Neural cell (in vitro differentiated cells): Measurements from ENCODE around the gene BAZ2A. TPM values are rescaled to one million over a fixed set of nuclear protein-coding genes. Genes with fewer than 3 reads are reported as not detected.

Source experiments
- H2AFZ ChIP-seq: fragments of 200-600, 300-800 bp; sonication (generic), shearing (Covaris generic); 2 replicates; pipeline ENCODE4 v1.6.0; 2014; ENCODE audit warnings: low read depth, mild to moderate bottlenecking, antibody characterized with exemption, low read length, moderate library complexity
- H3F3A ChIP-seq: fragments of 200-600 bp; shearing (Covaris generic); 2 replicates; pipeline ENCODE4 v1.6.1; 2016; ENCODE audit warnings: mild to moderate bottlenecking, moderate library complexity, mixed read lengths, antibody characterized with exemption, low read length; ENCODE audit not compliant: insufficient read depth, poor library complexity, severe bottlenecking
- H3K27ac ChIP-seq: fragments of 200-600, 300-800 bp; sonication (generic), shearing (Covaris generic); 2 replicates; pipeline ENCODE4 v1.5.1; 2014; ENCODE audit warnings: mild to moderate bottlenecking, low read length, moderate library complexity
- H3K27me3 ChIP-seq: fragments of 300-800, 200-600 bp; sonication (generic), shearing (Covaris generic); 2 replicates; pipeline ENCODE4 v1.6.0; 2014; ENCODE audit warnings: mild to moderate bottlenecking, low read depth, low read length, moderate library complexity; ENCODE audit not compliant: insufficient read depth
- H3K36me3 ChIP-seq: fragments of 300-800, 200-600 bp; sonication (generic), shearing (Covaris generic); 2 replicates; pipeline ENCODE4 v1.5.1; 2014; ENCODE audit warnings: mild to moderate bottlenecking, antibody characterized with exemption, low read length, moderate library complexity; ENCODE audit not compliant: insufficient read depth
- H3K4me2 ChIP-seq: fragments of 300-800, 200-600 bp; sonication (generic), shearing (Covaris generic); 2 replicates; pipeline ENCODE4 v1.6.0; 2014; ENCODE audit warnings: mild to moderate bottlenecking, low read length
- H3K4me3 ChIP-seq: fragments of 300-800, 200-600 bp; sonication (generic), shearing (Covaris generic); 2 replicates; pipeline ENCODE4 v1.5.1; 2014; ENCODE audit warnings: mild to moderate bottlenecking, low read length, moderate library complexity
- H3K79me2 ChIP-seq: fragments of 200-600 bp; shearing (Covaris generic); replicated peaks from 2 replicates; pipeline ENCODE4 v1.6.0; 2014; ENCODE audit warnings: mild to moderate bottlenecking, low read length, moderate library complexity; ENCODE audit not compliant: insufficient read depth
- H3K9ac ChIP-seq: fragments of 300-800, 200-600 bp; sonication (generic), shearing (Covaris generic); 2 replicates; pipeline ENCODE4 v1.6.1; 2016; ENCODE audit warnings: mild to moderate bottlenecking, low read length, mixed read lengths
- H3K9me2 ChIP-seq: fragments of 200-600 bp; shearing (Covaris generic); 2 replicates; pipeline ENCODE4 v1.6.1; 2016; ENCODE audit warnings: mild to moderate bottlenecking, low read length, mixed read lengths; ENCODE audit not compliant: insufficient read depth
- H3K9me3 ChIP-seq: fragments of 200-600, 300-800 bp; sonication (generic), shearing (Covaris generic); 2 replicates; pipeline ENCODE4 v1.6.1; 2016; ENCODE audit warnings: mild to moderate bottlenecking, mixed run types, low read length, moderate library complexity, mixed read lengths
- H4K20me1 ChIP-seq: fragments of 200-600 bp; shearing (Covaris generic); 2 replicates; pipeline ENCODE4 v1.6.1; 2016; ENCODE audit warnings: mild to moderate bottlenecking, mixed run types; ENCODE audit not compliant: insufficient read depth
- CTCF ChIP-seq: fragments of 450-650 bp; IDR thresholded peaks from 2 replicates; pipeline ENCODE4 v1.5.1; 2014; ENCODE audit warnings: antibody characterized with exemption, mild to moderate bottlenecking, moderate library complexity; ENCODE audit not compliant: poor library complexity, severe bottlenecking
- EP300 ChIP-seq: fragments of 450-650 bp; conservative IDR thresholded peaks from 2 replicates; pipeline ENCODE4 v1.6.1; 2014; ENCODE audit warnings: antibody characterized with exemption, mild to moderate bottlenecking, moderate library complexity; ENCODE audit not compliant: poor library complexity, severe bottlenecking
- EZH2 ChIP-seq: fragments of 200-600, 300-800 bp; shearing (Covaris generic), sonication (generic); IDR thresholded peaks from 2 replicates; pipeline ENCODE4 v1.6.1; 2014; ENCODE audit warnings: antibody characterized with exemption, low read length, borderline replicate concordance, mild to moderate bottlenecking; ENCODE audit not compliant: insufficient read depth, poor library complexity, severe bottlenecking
- MXI1 ChIP-seq: fragments of 450-650 bp; conservative IDR thresholded peaks from 2 replicates; pipeline ENCODE4 v1.6.1; 2014; ENCODE audit warnings: antibody characterized with exemption, mild to moderate bottlenecking; ENCODE audit not compliant: poor library complexity, severe bottlenecking
- POLR2AphosphoS5 ChIP-seq: IDR thresholded peaks from 2 replicates; pipeline ENCODE4 v1.6.1; 2012
- RAD21 ChIP-seq: fragments of 450-650 bp; conservative IDR thresholded peaks from 2 replicates; pipeline ENCODE4 v1.6.1; 2014; ENCODE audit warnings: antibody characterized with exemption, mild to moderate bottlenecking, moderate library complexity
- REST ChIP-seq: IDR thresholded peaks from 2 replicates; pipeline ENCODE4 v1.6.1; 2012; ENCODE audit warnings: borderline replicate concordance
- SMC3 ChIP-seq: fragments of 450-650 bp; conservative IDR thresholded peaks from 2 replicates; pipeline ENCODE4 v1.6.1; 2014; ENCODE audit warnings: antibody characterized with exemption, mild to moderate bottlenecking, moderate library complexity; ENCODE audit not compliant: poor library complexity
- TAF1 ChIP-seq: IDR thresholded peaks from 2 replicates; pipeline ENCODE4 v1.6.1; 2012; ENCODE audit warnings: low read depth
- polyA plus RNA-seq: library from polyadenylated mRNA; depleted of rRNA; stranded (reverse); fragments of >200 nt; gene quantifications from 2 replicates; pipeline ENCODE4 v1.2.3, GENCODE V29; 2014
- small RNA-seq, 3 experiments: library from RNA; depleted of rRNA; stranded (forward); fragments of <200 nt; gene quantifications; one replicate each; pipeline ENCODE3, GENCODE V24; 2012

BAZ2A gene
- polyA plus RNA-seq, 1 donor from 2014 or later: 13.8 TPM

GRCh38 chr12:56546680-56547079 lies 83.4 kb downstream of the BAZ2A start:
- no peak for TF ChIP-seq TAF1
- no peak for TF ChIP-seq REST
- no peak for TF ChIP-seq POLR2AphosphoS5
- no peak for TF ChIP-seq SMC3
- no peak for TF ChIP-seq CTCF
- no peak for TF ChIP-seq EP300
- TF ChIP-seq RAD21: no peak
- no peak for TF ChIP-seq EZH2
- no peak for TF ChIP-seq MXI1
- no peaks in the 10 kb centered on the region for H4K20me1 ChIP-seq
- H3F3A ChIP-seq: no peaks in the 10 kb centered on the region
- no peak overlapping the region for H3K27ac ChIP-seq
- H3K4me2 ChIP-seq: no peak overlapping the region
- no peak overlapping the region for H3K9ac ChIP-seq
- no peaks in the 10 kb centered on the region for H3K79me2 ChIP-seq
- no peaks in the 10 kb centered on the region for H3K27me3 ChIP-seq
- H3K9me3 ChIP-seq: no peaks in the 10 kb centered on the region
- H2AFZ ChIP-seq: no peak overlapping the region
- no peaks in the 10 kb centered on the region for H3K9me2 ChIP-seq
- no peaks in the 10 kb centered on the region for H3K36me3 ChIP-seq
- no peak overlapping the region for H3K4me3 ChIP-seq

Small RNAs within 50 kb of the gene (small RNA-seq; reads per million reads assigned to genes)
- 0 to 0.03 (median 0) reads per million in 3 experiments for gene RN7SL809P
- 0 to 0.16 (median 0) reads per million in 3 experiments for gene RNU6-343P
- 1,630 to 2,041 (median 2,002) reads per million in 3 experiments for gene SNORD59A

Other genes with a start within 250 kb of the BAZ2A start
- 2.5 and 4.4 TPM in 2 replicates for gene TIMELESS, start 180.9 kb downstream of the BAZ2A start, polyA plus RNA-seq
- not detected in 2 replicates for gene MIP, start 175.7 kb downstream of the BAZ2A start, polyA plus RNA-seq
- 1.8 and 2.1 TPM in 2 replicates for gene SPRYD4, start 161.7 kb downstream of the BAZ2A start, polyA plus RNA-seq
- 7.4 and 10.5 TPM in 2 replicates for gene GLS2, start 142.2 kb downstream of the BAZ2A start, polyA plus RNA-seq
- gene RBMS2, start 108.5 kb downstream of the BAZ2A start, polyA plus RNA-seq: 2.4 and 3.2 TPM in 2 replicates
- 559 and 611 TPM in 2 replicates for gene ATP5F1B, start 15.7 kb upstream of the BAZ2A start, polyA plus RNA-seq
- 104 and 109 TPM in 2 replicates for gene PTGES3, start 58.0 kb upstream of the BAZ2A start, polyA plus RNA-seq
- 1,595 and 1,797 TPM in 2 replicates for gene NACA, start 95.0 kb upstream of the BAZ2A start, polyA plus RNA-seq
- 36.1 and 41.5 TPM in 2 replicates for gene PRIM1, start 122.0 kb upstream of the BAZ2A start, polyA plus RNA-seq
- gene HSD17B6, start 133.0 kb upstream of the BAZ2A start, polyA plus RNA-seq: 4.3 and 4.6 TPM in 2 replicates